PC-3 (cell line): ENCODE measurements around the gene FBXO44. TPM values are rescaled to one million over a fixed set of nuclear protein-coding genes. Genes with fewer than 3 reads are reported as not detected.

Experiments
- ATAC-seq: fragments of 200-7000 bp; cut with Tn5 transposase; 2 replicates; pipeline ENCODE4 v1.9.1; 2020; ENCODE audit warnings: mild to moderate bottlenecking, moderate library complexity
- BruUV-seq: library from RNA; stranded (reverse); fragments of 400-500 nt; replicated peaks from 2 replicates; lab custom pipeline; 2021; lab: Mats Ljungman, UMichigan
- CTCF ChIA-PET: fragments of 300-600 bp; sonication (Branson Sonifier 250); formaldehyde crosslinking; loops from one replicate; lab custom pipeline; 2022; ENCODE audit warnings: antibody characterized with exemption; lab: Charles Lee
- POLR2A ChIA-PET: fragments of 300-600 bp; sonication (Branson Sonifier 250); formaldehyde crosslinking; loops from one replicate; lab custom pipeline; 2022; ENCODE audit warnings: antibody characterized with exemption; ENCODE audit not compliant: unreplicated experiment; lab: Charles Lee
- DNase-seq: peaks from one replicate; pipeline ENCODE4 v3.0.0-alpha.2; 2015
- H2AFZ ChIP-seq: fragments of 300-600 bp; sonication (generic); 2 replicates; pipeline ENCODE4 v1.6.0; 2016; ENCODE audit warnings: antibody characterized with exemption, low read length
- H3F3A ChIP-seq: fragments of 300-600 bp; sonication (generic); one replicate; pipeline ENCODE4 v1.6.0; 2017; ENCODE audit warnings: antibody characterized with exemption, low read length, control low read depth, mild to moderate bottlenecking; ENCODE audit not compliant: unreplicated experiment
- H3K27ac ChIP-seq: fragments of 300-600 bp; sonication (generic); 2 replicates; pipeline ENCODE4 v1.5.1; 2016; ENCODE audit warnings: mild to moderate bottlenecking, low read length
- H3K27me3 ChIP-seq: fragments of 300-600 bp; sonication (generic); 2 replicates; pipeline ENCODE4 v1.6.1; 2016; ENCODE audit warnings: low read length, mixed read lengths
- H3K36me3 ChIP-seq: fragments of 300-600 bp; sonication (generic); 2 replicates; pipeline ENCODE4 v1.6.1; 2016; ENCODE audit warnings: low read depth, mixed run types, low read length, mixed read lengths
- H3K4me1 ChIP-seq: fragments of 300-600 bp; sonication (generic); 2 replicates; pipeline ENCODE4 v1.5.1; 2016; ENCODE audit warnings: low read length; ENCODE audit not compliant: insufficient read depth
- H3K4me2 ChIP-seq: fragments of 300-600 bp; sonication (generic); 2 replicates; pipeline ENCODE4 v1.6.0; 2016; ENCODE audit warnings: low read length
- H3K4me3 ChIP-seq: fragments of 300-600 bp; sonication (generic); 2 replicates; pipeline ENCODE4 v1.5.1; 2016; ENCODE audit warnings: mild to moderate bottlenecking, low read length, mixed read lengths
- H3K79me2 ChIP-seq: fragments of 300-600 bp; sonication (generic); 2 replicates; pipeline ENCODE4 v1.6.1; 2017; ENCODE audit warnings: low read length, mixed read lengths
- H3K9ac ChIP-seq: fragments of 300-600 bp; sonication (generic); 2 replicates; pipeline ENCODE4 v1.6.0; 2016; ENCODE audit warnings: mild to moderate bottlenecking, low read length
- H3K9me2 ChIP-seq: fragments of 300-600 bp; sonication (generic); replicated peaks from 2 replicates; pipeline ENCODE4 v1.6.1; 2016; ENCODE audit warnings: mixed run types, low read length, mixed read lengths
- H3K9me3 ChIP-seq: fragments of 300-600 bp; sonication (generic); 2 replicates; pipeline ENCODE4 v1.6.1; 2016; ENCODE audit warnings: low read length, mixed read lengths
- H4K20me1 ChIP-seq: fragments of 300-600 bp; sonication (generic); 2 replicates; pipeline ENCODE4 v1.6.1; 2016; ENCODE audit warnings: low read length, mixed read lengths
- CTCF ChIP-seq: fragments of 300-600 bp; sonication (generic); conservative IDR thresholded peaks from 2 replicates; pipeline ENCODE4 v1.5.1; 2017; ENCODE audit warnings: antibody characterized with exemption, low read depth, mild to moderate bottlenecking, low read length
- EZH2 ChIP-seq: fragments of 300-600 bp; sonication (generic); IDR thresholded peaks from one replicate; pipeline ENCODE4 v1.6.1; 2017; ENCODE audit warnings: antibody characterized with exemption, mild to moderate bottlenecking, low read length; ENCODE audit not compliant: unreplicated experiment
- EZH2phosphoT487 ChIP-seq: fragments of 300-600 bp; sonication (generic); IDR thresholded peaks from 2 replicates; pipeline ENCODE4 v1.6.1; 2018; ENCODE audit warnings: mild to moderate bottlenecking, antibody characterized with exemption, low read length, borderline replicate concordance
- intact Hi-C: fragments of 100-400 bp; cut with micrococcal nuclease; formaldehyde crosslinking; loops from 2 replicates; pipeline ENCODE4 v1.9.0; 2023
- total RNA-seq: library from RNA; depleted of rRNA; stranded (reverse); fragments of >200 nt; gene quantifications from 2 replicates; pipeline ENCODE4 v1.2.3, GENCODE V29; 2014

Gene FBXO44
- total RNA-seq, 1 experiment from 2014 or later: 23.5 TPM

GRCh38 chr1:11622398-11622797, 32.3 kb upstream of the FBXO44 start:
- Histone ChIP-seq H2AFZ (no peak overlapping the region), H3K4me3 (no peak overlapping the region), H3K36me3 (no peaks in the 10 kb centered on the region), H3K4me1 (no peaks in the 10 kb centered on the region), H3K9ac (no peak overlapping the region), H4K20me1 (no peaks in the 10 kb centered on the region), H3K4me2 (no peak overlapping the region), H3K9me2 (no peaks in the 10 kb centered on the region), H3K27me3 (peaks cover 12% of the 10 kb centered on the region), H3K79me2 (no peaks in the 10 kb centered on the region), H3K9me3 (no peaks in the 10 kb centered on the region), H3F3A (no peaks in the 10 kb centered on the region), H3K27ac (no peak overlapping the region)
- ChIA-PET CTCF (no interaction called here), POLR2A (no interaction called here)
- intact Hi-C loops: no loop called here
- TF ChIP-seq CTCF: no peak
- no peak for TF ChIP-seq EZH2
- TF ChIP-seq EZH2phosphoT487: no peak
- DNase-seq (no peak), ATAC-seq (no peak)
- BruUV-seq: no TSS peak

- Histone ChIP-seq H3K27me3 (peaks cover 17% of the 10 kb centered on the region), H3K79me2 (no peaks in the 10 kb centered on the region), H3F3A (no peaks in the 10 kb centered on the region), H3K4me3 (no peak overlapping the region), H3K9ac (no peak overlapping the region), H3K27ac (no peak overlapping the region), H2AFZ (no peak overlapping the region), H3K9me3 (no peaks in the 10 kb centered on the region), H3K36me3 (no peaks in the 10 kb centered on the region), H3K4me2 (no peak overlapping the region), H3K4me1 (no peaks in the 10 kb centered on the region), H4K20me1 (no peaks in the 10 kb centered on the region), H3K9me2 (no peaks in the 10 kb centered on the region)
- intact Hi-C loops: no loop called here
- no peak for TF ChIP-seq EZH2phosphoT487
- TF ChIP-seq CTCF: no peak
- no peak for TF ChIP-seq EZH2
- ChIA-PET POLR2A (interaction anchor here (0.6 kb wide), 1 partner anchor 586 kb away, joined by 3 read pairs; no protein-coding TSS in a partner anchor), CTCF (interaction anchor here (0.7 kb wide), 1 partner anchor 19 kb away, joined by 3 read pairs; no protein-coding TSS in a partner anchor)
- no peak for ATAC-seq
- DNase-seq: no peak
- no TSS peak for BruUV-seq
Measured at GRCh38 chr1:11623702-11624101, 31.0 kb upstream of the FBXO44 start.

GRCh38 chr1:11626551-11626950, 28.1 kb upstream of the FBXO44 start:
- no peak for ATAC-seq
- CTCF ChIA-PET: no interaction called here
- no TSS peak for BruUV-seq

More at GRCh38 chr1:11626551-11626950, 28.1 kb upstream of the FBXO44 start:
- Histone ChIP-seq H3K36me3 (no peaks in the 10 kb centered on the region), H3K9me2 (no peaks in the 10 kb centered on the region), H3F3A (no peaks in the 10 kb centered on the region), H3K27me3 (peaks cover 37% of the 10 kb centered on the region), H3K4me2 (no peak overlapping the region), H3K4me1 (no peaks in the 10 kb centered on the region), H2AFZ (no peak overlapping the region), H4K20me1 (no peaks in the 10 kb centered on the region), H3K79me2 (no peaks in the 10 kb centered on the region), H3K27ac (no peak overlapping the region), H3K9ac (no peak overlapping the region), H3K9me3 (no peaks in the 10 kb centered on the region), H3K4me3 (no peak overlapping the region)
- no peak for TF ChIP-seq CTCF
- POLR2A ChIA-PET: no interaction called here
- DNase-seq: no peak
- intact Hi-C loops: no loop called here
